ENCODE results near the gene RIN2.

GRCh38 chr20:19743640-19743995, 14.4 kb upstream of the RIN2 start:
- TF ChIP-seq CTCF (optimal IDR thresholded peaks at IDR 0.05 in 1 of 3, IDR thresholded peaks at IDR 0.05 in 1 of 3, conservative IDR thresholded peaks at IDR 0.05 in 1 of 3; ENCODE audit: extremely low read depth in 1 of 3, insufficient read depth in 2 of 3, low read length in 3 of 3): no peak
- TF ChIP-seq EZH2 (IDR thresholded peaks at IDR 0.05; ENCODE audit: low read length): no peak

Measured in keratinocyte (primary cell).